B cell (primary cell): ENCODE results near the gene ZSWIM3.

Experiments
- CTCF ChIP-seq: fragments of 200-600 bp; IDR thresholded peaks from one replicate; pipeline ENCODE4 v1.8.0; 2022; ENCODE audit warnings: antibody characterized with exemption, mild to moderate bottlenecking
- EZH2 ChIP-seq: IDR thresholded peaks from 2 replicates; pipeline ENCODE4 v1.6.1; 2012; ENCODE audit warnings: borderline replicate concordance, low read depth, mild to moderate bottlenecking, moderate library complexity, low read length; ENCODE audit not compliant: insufficient read depth, poor library complexity, severe bottlenecking

GRCh38 chr20:45902199-45902701 lies 44.8 kb downstream of the ZSWIM3 start:
- TF ChIP-seq CTCF: no peak
- no peak for TF ChIP-seq EZH2
